CD4-positive, alpha-beta T cell treated with Interleukin-15 for 4 hours (primary cell): ENCODE data around the gene ZNF236.
"Not testable (repeated sequence)": the region's sequence is repeated elsewhere in the genome, so short reads cannot be mapped to it uniquely, and the experiment has no call there.

Experiments
- DNase-seq: peaks from one replicate; pipeline ENCODE4 v3.0.0-alpha.2; 2020; ENCODE audit warnings: low spot score

The ZNF236 gene

DNA sequence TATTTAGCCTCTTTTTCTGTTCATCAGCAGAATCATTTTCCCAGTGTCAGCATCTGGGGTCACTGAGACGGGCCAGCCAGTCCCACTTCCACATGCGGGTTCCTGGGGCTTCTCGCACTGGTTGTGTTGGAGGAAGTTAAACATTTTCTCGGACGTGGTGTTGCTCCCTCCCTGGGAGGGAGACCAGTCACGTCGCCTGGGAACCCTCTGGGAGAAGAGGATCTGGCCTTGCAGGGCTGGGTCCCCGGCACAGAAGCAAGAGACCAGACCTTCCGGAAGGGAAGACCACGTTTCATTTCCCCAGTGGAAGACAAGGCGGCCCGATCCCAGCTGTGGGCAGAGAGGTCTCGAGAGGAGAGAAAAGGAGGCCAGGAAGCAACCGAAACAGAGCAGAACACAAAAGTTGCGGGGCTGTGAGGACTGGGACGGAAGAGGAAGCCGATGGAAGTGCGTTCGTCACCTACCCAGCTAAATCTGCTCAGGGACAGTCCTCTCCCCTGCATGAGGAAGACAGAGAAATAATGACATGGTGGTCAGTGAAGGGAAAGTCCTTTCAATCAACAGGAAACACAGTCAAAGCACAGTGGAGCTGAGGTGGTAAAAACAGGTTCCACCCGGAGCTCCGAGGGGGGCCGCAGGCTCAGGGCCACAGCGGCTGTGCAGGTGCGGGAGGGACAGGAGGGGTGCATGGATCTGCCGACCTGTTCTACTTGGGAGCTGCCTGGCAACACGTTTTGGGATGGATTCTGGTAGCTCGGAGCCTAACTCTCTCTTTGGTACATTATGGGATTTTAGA lies 165.9 kb downstream of the ZNF236 start:
- no peak for DNase-seq

DNA sequence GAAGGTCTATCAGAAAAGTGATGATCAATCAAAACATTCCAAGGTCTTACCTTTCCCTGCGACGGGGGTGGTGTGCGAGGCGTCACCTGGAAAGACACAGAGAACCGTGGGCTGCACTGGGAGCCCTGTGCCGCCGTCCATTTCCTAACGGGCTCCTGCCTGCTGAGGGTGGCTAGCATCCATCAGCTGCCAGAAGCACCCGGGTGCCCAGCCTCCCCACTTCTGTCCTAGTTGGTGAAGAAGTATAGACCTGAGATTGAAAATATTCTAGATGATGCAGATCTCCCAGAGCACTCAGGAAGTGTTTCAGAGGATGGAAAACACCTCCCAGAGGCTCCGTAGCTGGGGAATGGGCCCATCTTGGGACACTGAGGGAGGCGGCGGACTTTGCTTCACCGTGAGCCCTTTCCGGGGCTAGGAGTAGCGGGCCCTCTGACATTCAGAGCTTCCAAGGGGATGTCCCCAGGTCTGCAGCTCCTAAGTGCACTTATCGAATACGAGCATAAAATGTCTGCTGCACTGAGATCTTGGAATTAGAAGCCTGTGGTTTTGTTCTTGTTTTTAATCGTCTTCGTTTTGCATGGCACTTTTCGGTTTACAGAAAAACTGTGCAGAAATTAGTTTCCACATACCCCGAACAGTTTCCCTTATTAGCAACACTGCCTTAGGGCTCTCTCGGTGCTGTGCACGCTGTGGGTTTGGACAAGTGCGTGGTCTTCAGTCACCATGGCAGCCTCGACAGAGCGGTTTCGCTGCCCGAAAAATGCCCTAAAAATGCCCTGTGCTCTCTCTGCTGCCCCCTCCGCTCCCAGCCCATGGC lies 166.7 kb downstream of the ZNF236 start:
- no peak for DNase-seq

DNA sequence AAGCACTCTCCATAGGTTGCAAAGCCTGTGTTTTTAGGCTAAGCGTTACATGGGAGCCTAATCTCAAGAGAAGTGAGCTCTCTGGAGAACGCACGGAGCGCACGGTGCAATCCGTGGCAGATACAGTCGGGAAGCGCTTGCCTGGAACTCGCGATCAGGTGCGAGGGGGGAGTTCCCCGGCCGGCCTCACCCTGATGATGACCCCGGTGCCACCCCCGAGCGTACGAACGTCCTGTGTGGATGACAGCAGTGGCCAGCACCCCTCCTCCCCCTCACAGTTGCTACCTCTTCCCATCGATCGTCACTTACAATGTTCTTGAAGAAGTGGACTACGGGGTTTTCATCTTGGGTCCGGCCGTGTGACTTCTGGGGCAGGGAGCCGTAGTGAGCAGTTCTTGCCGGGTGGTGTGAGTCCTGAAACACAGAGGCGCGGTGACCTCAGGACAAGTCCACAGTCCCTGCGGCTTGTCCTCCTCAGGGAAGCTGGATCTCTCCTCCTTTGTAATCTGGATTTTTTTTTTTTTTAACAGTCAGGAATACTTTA lies 167.4 kb downstream of the ZNF236 start:
- no peak for DNase-seq

DNA sequence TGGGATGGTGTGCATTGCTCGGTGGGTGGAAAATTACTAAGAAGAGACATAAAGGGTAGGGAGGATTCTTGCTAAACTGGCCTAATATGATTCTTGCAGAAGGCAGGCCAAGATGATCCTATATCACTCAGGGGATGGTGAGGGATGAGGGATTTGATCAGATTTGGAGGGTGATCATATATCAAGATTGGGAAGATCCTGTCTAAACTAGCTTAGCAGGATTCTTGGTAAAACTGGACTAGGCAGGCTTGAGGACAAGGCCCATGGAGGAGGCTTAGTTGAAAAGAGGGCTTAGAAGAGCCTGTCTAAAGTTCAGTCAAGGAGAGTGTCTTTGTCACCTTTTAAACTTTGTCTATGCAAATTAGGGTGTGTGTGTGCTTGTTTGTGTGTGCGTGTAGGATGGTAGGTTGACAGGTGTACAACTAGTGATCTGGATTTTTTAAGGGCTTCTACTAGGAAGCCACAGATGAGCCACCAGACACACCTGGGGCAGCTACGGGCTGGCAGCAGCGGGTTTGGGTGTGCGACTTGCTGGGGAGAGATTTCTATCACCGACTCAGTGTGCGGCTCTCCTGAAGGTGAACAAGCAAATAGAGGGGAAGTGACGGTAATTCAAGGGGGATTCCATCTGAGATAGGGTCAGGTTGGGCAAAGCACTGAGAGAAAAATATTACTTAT lies 168.1 kb downstream of the ZNF236 start:
- not testable (repeated sequence) for DNase-seq

DNA sequence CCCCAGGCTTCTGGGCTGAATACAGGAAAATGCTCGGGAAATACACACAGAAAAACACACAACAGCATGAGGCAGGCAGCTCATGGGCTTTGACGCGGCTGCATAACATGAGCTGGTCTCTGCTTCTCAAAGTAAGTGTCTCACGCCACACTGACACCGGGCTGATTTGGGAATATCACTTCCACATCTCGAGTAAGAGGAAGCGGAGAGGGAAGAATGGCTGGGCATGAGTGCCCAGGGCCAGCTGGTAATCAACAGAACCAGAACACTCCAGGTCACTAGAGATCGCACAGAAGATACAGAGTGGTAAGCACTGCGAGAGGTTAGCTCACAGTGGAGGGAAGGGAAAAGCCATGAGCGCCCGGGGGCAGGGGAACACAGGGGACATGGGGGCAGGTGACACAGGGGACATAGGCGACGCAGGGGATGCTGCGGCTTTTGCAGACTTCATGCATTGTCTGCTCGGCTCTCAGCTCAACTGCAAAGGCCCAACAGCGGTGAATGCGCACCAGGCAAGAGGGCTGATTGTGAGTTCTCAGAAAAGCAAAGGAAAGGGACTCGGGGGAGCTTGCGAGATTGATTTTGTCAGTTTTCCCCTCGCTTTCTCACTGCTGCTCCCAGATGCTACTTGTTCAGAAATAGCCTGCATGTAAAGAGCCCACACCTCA lies 168.8 kb downstream of the ZNF236 start:
- no peak for DNase-seq

DNA sequence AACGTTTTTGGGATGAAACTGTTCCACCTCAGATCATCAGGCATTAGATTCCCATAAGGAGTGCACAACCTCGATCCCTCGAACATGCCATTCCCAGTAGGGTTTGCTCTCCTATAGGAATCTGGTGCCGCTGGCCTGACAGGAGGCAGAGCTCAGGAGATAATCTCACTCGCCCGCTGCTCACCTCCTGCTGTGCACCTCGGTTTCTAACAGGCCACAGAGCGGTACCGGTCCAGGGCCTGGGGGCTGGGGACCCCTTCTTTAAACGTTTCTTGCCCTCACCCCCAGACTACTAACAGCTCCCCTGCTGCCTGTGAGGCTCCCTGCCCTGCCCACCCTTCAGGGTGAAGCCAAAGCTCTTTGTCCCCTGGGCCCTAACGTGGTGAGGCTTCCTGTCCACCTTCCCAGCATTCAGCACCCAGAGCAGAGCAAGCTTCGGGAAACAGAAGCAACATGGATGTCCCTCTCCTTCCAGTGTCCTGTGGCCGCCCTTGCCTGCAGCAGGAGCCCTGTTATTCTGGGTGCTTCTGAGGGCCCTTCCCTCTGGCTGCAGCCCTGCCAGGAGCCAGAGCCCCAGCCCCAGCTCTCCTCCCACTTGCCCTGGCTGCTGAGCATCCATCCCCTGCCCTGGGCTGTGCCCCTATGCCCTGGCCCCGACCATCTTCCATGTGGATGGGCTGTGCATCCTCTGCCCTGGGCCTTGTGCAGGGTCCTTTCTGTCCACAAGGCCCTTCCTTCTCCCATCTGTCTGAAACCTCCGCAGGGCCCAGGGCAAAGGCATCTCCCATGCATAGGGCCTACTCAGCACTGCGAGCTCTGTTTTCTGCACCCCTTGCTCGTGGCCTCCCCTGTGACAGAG lies 170.1 kb downstream of the ZNF236 start:
- no peak for DNase-seq

DNA sequence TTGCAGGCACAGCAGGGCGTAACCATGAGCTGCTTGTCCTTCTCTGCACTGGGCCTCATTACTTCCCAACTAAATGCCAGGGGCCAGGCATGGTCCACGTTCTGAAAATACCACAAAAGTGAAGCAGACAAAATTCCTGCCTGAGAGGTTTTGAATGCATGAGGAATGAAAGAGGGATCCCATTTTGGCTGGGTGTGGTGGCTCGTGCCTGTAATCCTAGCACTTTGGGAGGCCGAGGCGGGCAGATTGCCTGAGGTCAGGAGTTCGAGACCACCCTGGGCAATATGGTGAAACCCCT lies 170.7 kb downstream of the ZNF236 start:
- no peak for DNase-seq

DNA sequence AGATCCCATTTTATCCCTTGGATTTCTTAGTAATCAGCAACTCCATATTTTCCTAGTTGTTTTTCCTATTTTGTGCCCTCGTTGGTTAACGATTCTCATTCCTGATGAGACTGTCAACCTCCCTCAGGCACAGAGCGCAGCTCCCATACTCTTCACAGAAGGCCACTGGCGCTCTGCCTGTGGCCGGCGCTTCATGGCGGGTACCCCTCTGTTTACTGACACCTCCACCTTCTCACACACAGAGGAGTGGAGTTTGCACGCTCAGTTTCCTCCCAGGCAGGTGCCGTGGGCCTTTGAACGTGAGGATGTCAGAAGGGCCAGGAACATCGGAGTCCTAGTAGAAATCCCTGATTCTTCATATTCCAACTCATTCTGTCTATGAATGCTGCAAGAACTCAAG lies 171.2 kb downstream of the ZNF236 start:
- DNase-seq: no peak

DNA sequence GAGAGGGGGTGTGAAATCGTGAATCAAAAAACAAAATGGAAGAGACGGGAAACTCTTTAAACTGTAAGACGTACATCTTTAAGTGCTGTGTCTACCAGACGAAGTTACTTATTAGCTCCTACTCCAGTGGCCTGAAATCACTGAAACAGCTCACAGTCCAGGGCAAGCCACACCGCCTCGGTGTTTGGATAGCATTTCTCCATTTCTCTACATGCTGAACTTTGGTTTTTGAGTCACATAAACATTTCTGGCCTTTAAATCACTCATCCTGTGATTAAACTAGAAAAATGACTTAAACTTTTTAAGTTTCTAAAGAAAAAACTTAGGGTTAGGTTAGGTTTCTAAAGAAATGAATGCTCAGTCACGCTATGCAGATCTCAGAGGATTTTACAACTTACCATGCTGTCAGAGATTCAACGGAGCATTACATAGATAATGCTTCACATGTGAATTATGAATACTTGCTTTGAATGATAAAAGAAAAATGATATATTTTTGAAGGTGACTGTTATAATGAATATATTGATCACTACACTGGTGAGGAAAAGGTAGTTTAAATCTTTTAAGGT lies 171.8 kb downstream of the ZNF236 start:
- no peak for DNase-seq

DNA sequence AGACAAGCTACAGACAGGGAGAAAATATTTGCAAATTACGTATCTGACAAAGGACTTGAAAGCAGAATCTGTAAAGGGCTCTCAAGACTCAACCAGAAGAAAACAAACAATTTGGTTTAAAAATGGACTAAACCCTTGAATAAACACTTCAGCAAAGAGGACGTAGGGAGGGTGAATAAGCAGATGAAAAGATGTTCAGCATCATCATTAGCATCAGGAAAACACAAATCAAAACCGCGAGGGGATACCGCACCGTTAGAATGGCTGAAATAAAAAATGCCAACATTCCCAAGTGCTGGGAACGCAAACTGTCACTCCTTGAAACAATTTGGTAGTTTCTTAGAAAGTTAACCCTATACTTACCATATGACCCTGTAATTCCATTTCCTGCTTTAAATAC lies 173.5 kb downstream of the ZNF236 start:
- DNase-seq: no peak

DNA sequence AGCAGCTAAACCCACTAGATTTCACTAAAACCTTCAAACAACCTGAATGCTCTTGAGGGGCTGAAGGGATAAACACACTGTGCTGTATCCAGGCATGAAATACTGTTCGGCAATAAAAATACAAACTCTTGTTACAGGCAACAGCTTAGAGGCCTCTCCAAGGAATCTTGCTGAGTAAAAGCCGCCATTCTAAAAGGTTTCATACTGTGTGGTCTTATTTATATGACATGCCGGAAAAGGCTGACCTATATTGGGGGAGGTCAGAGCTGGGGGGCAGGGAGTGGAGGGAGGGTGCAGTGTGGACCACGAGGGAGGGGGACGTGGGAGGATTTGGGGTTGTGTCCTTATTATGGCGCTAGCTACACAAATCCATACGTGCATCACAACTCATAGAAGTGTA lies 174.1 kb downstream of the ZNF236 start:
- no peak for DNase-seq

DNA sequence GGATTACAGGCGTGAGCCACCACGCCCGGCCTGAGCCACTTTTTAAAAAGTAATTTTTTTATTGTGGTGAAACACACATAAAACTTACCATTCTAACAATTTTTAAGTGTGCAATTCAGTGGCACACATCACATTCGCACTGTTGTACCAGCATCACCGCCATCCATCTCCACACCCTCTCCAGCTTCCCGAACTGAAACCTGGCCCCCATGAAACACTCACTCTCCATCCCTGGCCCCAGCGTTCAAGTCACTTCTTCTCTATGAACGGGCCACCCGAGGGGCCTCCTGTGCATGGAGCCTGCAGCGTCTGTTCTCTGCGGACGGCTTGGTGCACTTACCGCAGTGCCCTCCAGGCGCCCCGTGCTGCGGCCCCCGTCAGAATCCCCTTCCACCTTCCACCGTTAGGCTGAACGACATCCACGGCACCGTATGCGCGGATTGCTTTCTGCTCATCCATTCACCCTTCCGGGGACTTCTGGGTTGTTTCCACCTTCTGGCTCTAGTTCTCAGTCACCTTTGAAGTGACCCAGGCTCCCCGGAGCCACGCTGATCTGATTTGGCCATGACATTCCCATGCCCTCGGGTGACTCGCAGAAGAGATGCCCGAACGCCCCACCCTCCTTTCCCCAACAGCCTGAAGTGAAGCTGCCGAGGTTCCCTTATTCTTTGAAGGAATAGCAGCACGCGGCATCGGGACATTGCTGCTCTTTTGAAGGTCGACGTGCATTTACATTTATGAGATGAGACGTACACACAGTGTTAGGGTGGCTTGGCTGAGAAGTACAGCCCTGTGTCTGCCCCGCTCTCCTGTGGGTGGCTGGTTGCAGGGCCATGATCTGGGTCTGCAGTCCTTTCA lies 175.8 kb downstream of the ZNF236 start:
- no peak for DNase-seq

DNA sequence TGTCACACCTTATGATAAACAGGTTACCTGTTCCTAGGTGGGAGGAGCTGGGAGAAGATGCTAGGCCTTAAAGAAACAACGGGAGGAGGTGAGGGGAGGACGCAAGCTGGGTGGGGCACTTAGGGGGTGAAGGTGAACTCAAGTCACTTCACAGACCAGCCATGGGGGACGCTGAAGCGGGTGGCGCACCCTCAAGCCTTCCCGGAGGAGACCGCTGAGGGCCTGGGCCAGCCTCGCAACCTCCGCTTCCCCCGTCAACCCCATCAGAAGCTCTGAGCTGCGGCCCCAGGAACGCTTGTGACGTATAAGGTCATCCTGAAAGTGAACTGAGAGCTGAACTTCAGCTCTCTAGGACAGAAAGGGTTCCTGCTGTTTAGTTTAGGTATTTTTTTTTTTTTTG lies 176.7 kb downstream of the ZNF236 start:
- no peak for DNase-seq

DNA sequence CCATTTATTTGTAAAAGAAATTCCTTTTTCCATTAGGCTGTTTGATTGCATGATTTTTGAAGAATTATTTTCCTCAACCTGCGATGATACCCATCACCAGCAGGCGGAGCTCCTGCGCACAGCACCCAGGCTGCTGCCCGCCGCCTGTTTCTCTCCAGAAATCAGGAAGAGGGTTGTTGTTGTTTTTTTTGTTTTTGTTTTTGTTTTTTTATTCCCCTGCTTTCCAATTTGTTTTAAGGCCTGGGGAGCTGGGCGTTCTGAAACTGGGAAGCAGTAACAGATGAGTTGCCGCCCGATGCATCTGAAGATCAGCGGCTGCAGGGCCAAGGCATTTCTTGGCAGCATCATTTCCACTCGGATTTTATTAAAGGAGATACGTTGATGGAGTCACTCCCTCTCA lies 178.2 kb downstream of the ZNF236 start:
- DNase-seq: peak; percentile 56

DNA sequence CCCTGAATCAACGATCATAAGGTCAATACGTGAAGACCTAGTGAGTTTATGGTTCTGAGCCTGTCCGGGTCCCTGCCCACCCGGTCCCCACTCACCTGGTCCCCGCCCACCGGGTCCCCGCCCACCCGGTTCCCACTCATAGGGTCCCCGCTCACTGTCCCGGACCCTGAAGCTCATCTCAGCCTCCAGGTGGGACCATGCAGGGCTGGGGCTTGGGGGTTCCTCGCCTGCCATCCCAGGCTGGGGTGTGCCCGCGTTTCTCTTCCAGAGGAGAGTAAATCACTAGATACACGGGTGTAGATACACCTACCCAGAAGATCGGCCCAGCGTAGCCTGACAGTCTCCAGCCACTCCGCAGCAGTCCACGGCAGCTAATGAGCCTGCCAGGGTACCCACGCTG lies 178.7 kb downstream of the ZNF236 start:
- no peak for DNase-seq

DNA sequence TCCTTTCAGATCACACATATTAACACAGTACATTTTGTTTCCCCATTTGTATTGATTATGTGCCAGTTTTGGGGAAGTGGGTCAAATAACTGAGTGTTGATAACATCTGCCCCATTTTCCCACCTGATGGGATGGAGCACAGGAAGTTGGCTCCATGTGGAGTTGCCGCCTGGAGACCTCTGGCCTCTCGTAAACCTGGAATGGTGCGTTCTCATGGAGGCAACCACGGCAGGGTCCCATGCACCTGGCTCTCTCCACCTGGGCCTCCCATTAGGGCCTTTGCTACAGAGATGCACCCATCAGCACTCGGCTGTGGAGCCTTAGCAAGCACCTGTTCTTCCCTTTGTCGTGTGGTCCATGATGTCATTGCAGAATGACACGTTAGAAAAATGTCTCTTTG lies 179.6 kb downstream of the ZNF236 start:
- no peak for DNase-seq

DNA sequence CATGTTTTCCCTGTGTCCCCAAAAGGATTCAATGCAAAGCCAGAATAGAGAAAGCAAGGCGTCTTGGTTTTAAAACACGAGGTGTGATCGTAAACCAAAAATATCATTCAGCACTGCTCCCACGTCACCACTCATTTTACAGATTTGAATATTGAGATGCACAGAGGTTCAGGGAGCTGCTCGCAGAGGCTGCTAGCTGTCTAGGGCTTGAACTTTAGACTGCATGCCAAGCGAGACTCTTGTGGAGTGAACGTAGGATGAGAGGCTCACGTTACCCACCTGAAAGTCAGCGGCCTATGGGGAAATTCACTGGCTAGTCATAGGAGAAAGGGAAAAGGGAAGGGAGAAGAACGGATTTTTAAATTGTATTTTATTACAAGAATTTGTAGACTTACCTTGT lies 180.1 kb downstream of the ZNF236 start:
- no peak for DNase-seq

DNA sequence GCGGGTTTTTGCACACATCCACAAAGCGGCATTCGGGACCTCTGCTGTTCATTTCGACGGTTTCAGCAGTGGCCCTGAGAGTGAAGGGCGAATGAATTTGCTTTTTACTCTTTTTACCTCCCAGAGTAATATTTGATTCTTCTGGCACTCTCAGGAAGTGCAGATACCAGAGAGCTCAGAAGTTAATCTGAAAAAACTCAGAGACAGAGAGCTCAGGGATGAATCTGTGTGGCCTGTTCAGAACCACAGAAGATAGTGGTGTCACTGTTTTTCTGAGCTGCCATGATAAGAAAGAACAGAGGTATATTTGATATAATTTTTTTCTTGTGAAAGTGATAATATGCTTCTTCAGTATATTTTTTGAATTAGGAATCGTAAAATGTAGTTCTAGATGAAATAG lies 181.0 kb downstream of the ZNF236 start:
- no peak for DNase-seq

DNA sequence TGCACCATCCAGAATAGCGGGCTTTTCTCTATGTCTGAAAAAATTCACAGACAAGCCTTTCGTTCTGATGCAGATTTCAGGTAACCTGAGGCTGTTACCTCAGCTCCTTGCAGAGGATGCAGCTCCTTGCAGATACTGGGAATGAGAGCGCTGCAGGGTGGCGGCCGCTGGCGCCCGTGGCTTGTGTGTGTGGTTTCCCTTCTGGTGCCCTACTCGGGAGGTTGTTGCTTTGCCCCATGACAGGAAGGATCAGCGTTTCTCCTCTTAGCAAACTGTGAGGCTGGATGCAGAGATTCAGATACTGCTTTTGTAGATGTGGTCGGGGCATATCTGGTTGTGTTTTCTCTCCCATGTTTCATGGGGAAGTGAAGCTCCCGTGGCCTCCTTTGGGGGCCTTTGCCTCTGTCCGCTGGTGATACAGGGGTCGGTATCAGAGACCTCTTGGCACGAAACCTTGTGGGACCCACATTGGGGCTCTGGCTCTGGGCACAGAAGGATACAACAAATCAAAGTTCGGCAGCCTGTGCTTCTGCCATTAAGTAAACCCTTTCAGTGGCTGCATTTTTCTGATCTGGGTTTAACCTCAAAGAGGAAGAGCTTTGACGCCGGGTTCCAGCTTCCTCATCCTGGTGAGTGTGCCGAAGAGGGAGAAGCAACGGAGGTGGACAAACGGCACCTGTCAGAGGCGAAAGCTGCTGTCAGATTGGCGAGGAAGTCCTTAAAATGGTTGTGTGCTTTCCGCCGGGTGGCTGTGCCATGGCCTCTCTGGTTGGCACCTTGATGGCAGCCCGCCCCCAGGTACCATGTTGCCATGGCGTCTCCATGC lies 182.4 kb downstream of the ZNF236 start:
- DNase-seq: no peak
